GM18526 (cell line): ENCODE data around the gene HOXC6.
A peak's percentile ranks its signal among the peaks of the same experiment; 100 is the strongest.

Source experiments
- POLR2A ChIP-seq: IDR thresholded peaks from 3 replicates; pipeline ENCODE4 v1.6.1; 2011; ENCODE audit not compliant: insufficient read length; ENCODE audit errors: extremely low read depth

Gene HOXC6

DNA sequence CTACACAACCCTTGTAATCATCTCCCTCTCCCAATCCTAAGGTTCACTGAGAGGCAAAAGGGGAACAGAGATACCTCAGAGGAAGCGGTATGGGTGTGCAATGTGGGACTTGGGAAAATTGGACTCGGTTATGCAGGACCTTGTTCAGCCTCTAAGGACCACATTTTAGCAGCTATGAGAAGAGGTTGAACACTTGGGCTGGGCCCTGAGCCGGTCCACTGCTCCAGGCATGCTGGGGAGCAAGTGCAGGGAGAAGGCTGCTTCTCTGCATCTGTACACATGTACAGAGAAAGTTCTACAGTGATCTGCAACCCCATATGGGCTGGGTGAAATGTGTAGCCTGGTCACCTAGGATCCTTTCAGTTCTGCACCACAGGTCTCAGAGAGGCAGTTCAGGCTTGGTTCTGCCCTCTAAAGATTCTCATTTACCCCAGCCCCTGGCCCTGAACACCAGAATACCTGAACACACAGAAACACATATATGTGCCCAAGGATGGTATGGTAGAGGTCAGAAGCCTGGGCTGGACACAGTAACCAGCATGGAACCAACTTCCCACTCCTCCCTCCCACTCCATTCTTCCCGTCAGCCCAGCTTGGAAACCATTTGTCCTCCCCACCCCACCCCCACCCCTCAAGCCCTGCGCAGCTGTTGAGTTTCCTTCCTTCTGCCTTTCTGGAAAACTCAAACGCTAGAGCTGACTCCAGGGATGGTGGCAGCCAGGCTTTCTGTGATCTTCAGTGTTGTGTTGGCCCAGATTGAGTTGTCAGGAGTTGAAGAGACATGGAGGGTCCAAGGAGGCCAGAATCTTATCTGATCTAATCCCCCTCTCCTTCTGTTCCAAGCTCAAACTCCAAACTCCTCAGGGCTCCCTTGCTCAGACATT lies 15.0 kb downstream of the HOXC6 start:
- no peak for TF ChIP-seq POLR2A

DNA sequence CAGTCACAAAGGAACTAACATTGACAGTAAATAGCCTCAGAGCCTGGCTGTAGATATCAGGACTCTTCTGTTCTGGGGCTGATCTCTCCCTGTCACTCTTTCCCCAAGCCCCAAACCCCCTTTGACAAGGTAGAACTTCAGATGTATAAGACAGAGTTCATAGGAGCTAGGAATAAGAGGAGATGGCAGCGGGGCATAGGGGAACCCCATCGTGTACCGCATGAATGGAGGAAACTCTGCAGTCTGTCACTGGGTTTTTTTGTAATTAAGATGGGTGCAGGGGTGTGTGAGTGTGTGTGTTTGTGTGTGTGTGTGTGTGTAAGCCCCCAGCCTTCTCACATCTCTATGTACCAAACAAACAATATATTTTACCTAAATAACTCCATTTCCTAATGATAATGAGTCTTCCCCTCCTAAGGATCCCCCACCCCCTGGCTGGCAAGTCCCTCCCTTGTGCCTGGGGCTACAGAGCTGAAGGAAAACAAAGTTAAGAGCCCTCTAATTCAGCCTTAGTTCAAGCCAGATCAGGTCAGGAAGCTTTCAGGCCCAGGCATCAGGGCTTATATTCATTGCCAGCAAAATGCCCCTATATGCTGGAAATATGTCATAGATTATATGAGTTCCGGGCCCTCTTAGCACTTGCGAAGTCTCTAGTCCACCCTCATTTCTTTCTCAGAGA lies 16.3 kb downstream of the HOXC6 start:
- no peak for TF ChIP-seq POLR2A

DNA sequence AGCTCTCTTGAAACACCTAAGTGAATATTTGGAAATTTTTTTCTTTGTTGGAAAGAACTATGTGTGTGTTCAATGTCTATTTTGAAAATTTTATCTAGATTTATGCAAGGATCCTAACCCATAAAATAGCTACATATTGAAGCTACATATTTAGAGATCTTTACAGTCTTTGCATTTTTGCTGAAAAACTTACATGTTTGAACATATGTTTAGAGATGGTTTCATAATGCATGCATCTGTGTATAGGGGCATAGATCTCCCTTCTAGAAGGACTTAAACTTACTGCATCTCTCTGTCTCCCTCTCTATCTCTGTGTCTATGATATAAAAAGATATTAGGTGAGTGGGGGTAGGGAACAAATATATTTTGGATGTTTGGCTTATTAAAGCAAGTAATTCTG lies 17.2 kb downstream of the HOXC6 start:
- no peak for TF ChIP-seq POLR2A

DNA sequence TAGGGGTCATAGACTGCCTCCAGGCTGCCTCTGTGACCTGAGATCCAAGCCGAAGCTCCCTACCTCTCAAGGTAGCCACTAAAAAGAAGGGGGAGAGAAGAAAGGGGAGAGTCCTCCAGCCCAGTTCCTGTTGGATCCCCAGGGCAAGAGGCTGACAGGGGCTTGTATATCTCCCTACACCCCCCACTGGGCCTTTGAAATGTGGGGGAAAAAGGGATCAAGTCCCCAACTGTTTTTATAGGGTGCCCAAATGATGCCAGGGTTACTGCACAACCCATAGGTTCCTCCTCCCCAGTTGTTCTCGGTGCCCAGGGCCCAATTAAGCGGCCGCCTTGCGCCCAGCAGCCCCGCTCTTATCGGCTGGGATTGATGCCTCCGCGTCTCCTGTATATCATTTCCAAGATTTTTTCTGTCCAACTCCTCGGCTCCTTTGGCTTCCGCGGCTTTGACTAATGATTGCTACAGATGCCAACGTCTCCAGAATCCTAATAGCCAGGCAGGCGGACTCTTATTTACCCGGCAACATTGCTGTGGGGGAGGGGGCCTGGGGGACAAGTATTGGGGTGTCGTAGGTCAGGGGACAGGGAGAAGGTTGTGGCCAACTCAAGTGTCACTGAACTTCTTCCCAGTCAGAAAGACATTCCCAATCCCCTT lies 17.8 kb downstream of the HOXC6 start:
- no peak for TF ChIP-seq POLR2A

DNA sequence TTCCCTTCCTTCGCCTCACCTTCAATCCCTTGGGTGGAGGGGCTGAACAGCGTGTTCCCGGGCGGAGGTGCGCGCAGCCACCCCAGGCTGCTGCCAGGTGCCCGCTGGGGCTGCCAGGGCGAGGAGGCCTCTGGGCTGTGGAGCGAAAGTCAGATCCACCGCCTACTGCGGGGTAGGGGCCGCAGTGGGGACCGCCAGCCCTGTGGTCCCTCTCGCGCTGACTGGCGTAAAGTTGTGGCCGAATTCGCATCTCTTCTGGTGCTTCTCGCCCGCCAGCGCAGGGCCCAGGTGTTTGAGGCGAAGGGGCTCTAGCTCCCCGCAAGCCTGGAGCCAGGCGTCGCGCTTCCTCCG lies 18.5 kb downstream of the HOXC6 start:
- no peak for TF ChIP-seq POLR2A

DNA sequence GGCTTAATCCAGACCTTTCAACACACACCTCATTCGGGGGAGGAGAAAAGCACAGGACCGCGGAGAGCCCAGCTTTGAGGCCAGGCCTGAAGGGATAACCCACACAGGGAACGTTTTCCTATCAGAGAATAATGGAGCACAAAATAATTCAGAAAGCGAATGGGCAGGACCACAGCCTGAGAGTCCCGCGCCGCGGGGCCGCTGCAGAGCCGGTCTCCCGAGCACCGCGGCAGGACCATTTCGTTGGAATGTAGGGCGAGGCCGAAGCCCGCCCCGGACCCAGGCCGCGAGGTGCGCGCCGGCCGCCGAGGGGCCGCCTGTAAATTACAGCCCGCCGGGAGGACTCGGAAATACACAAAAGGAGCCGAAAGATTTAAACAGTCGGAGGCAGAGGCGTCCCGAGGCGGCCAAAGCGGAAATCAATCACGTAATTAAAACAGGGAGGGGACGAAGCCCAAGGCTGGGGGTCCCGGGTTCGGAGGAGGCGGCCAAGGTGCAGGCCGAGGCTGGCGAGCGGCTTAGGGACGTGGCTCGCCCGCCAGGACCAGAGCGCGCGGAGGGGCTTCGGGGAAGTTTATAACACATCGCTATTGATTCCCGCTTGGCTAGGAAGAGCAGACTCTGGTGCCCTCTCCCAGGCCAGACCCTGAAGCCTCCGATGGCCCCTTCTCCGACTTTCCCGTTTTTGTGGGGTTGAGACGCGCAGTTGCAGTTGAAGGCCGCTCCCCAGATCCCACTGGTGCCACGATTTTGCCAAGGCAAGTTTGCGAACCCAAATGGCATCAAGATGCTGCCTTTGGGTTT lies 19.1 kb downstream of the HOXC6 start:
- TF ChIP-seq POLR2A = no peak

DNA sequence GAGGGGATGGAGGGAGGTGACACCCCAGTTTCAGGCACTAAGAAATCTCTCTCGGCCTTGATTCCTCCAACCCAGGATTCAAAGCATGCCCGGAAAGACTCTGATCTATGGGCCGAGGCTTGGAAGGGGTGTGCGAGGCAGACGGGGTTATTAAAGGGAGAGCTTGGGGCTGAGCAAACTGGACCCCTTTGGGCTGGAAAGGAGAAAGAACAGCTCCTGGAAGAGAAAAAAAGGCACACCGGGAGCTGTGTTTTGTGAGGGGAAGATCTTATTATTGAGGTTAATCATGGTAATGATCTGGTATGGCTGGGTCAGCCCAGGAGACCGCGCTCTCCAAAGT lies 19.7 kb downstream of the HOXC6 start:
- TF ChIP-seq POLR2A = no peak

DNA sequence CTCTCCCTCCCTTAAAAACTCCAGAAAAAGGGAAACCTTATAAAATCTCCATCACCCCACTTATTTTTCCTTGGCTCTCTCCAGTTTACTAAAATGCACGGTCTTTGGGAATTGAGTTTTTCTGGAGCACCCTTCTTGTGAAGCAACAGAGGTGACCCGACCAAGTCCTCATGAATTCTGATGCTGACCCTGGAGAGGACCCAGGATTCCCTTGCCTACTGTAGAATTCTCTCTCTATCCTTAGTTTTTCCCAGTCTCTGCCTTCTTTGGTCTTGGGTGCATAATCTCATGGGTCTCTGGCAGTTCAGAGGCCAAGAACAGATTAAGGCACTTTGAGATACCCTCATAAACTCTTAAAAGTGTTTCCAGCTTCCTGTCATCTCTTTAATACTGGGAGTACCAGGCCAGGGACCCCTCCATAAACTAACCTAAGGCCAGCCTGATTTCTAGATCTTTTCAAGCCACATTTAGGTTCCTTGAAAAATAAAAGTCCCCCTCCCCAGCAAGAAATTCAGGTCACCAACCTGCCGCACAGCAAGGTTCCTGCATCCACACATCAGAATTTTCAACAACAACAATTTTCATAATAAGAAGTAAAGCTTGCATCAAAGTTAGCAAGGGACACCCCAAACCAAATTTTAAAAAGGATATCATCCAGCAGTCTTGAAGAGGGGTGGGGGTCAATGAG lies 20.3 kb downstream of the HOXC6 start:
- no peak for TF ChIP-seq POLR2A

DNA sequence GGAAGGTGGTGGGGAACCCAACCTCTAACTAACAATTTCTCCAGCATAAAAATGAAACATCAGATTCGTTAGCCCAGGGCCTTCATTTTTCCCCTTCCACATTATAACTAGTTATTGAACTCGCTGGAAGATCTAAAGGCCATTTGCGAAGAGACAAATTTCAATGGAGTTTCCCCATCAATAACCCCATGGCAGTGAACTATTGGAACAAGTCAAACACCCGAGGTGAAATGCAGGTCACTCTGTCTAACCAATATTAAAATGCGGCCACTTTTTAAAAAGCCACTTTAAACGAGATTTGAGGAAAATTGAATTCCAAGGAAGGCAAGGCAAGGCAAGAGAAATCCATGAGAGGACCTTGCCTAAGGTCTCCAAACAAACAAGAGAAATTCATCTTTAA lies 20.9 kb downstream of the HOXC6 start:
- TF ChIP-seq POLR2A = no peak

DNA sequence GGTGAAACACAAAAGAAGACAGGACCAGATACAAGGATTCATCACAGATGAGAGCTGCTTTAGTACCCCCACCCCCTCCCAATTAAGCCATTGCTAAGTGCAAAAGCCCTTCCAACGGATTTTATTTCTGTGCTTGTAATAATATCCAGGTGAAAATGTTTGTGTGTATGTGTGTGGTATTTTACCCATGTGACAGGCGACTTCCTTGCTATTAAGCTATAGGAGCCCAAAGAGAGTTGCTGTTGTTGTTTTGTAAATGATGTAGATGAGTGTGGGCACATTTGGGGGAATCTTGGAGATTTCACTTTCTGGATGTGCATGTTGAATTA lies 22.2 kb downstream of the HOXC6 start:
- TF ChIP-seq POLR2A = no peak

DNA sequence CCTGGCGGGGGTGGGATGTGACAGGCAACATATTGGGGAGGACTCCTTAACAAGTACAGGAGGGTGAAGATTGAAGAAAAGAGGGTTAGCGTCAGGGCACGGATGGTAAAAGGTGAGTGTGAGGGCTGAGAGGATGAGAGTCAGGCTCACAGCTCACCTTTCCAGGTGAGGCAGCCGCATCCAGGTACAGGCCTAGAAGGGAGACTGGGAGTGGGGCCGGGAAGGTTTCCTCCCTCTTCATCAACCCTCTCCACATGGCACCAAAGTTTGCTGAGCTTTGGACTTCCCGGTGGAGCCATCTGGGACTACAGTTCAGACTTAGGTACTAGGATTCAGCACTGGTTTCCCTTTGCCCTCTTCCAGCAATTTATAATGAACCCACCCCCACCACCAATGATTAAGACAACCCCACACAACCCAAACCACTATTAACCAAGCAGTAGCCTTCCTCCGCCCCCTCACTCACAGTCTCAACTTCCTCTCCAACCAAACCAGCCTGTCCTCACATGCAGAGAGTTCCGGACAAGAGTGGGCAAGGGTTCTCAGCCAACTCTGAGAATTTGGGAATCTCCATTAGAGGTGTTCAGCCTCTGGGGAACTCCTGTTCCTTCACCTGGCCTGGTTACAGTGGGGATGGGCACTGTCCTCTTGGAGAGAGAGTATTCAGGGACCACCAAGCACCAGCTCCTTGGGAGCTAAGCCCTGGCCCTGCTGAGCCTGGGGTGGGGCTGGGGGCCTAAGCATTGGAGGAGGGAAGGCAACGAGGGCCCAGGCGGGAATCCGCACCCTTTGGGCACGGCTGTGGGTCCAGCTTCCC lies 23.0 kb downstream of the HOXC6 start:
- peak; percentile 30 for TF ChIP-seq POLR2A

DNA sequence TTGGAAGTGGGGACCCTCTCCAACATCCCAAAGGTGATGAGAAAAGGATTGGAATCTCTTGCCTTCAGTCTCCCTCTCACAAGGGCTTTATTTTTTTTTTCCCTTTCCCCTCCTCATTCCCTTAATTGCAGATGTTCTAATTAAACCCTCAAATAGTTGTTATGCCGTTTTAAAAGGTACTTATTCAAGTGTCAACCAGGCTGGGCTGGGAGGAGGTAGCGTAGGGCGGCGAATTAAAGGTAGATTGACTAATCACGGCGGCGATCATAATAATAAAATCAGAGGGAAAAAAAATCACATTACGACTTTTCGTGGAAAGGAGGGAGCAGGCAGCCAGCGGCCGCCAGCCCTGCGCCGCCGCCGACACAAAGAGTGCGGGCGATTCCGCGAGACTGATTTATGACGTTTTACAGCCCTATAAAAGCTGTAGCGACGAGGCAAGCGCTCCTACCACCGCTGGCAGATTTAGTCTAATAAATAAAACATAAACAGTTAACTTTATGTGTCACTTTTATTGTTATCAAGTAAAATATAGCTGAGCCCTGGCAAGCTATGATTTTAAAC lies 23.7 kb downstream of the HOXC6 start:
- TF ChIP-seq POLR2A = no peak

DNA sequence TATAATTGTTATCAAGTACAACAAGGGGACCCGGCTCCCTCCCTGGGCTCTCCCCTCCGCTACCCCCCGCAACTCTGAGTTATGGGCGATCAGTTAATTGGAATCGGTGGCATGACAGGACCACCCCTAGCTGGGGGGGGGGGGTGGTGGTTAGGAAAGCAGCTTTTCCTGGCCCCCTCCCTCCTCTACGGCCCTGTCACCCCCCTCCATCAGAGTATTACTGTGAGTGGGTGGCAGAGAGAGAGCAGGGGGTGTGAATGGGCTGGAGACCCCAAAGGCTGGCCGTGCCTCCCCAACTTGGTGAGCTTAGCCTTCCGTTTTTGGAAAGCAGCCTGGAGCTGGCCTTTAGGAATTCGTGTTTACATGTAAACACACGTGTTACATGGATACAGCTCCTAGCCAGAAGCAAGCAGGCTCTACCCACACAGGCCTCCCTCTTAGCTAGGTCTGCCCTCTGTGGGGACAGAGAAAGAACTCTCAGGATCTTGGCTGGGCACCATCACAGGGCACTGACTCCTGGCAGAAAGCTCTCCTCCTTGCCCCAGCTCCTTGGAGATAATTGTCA lies 24.3 kb downstream of the HOXC6 start:
- TF ChIP-seq POLR2A = no peak
